HG02943 (cell line): ENCODE results near the gene IL17REL.

Experiments used
- ATAC-seq: cut with Tn5 transposase; IDR thresholded peaks from one replicate; pipeline ENCODE4 v1.9.1; 2021; ENCODE audit warnings: mild to moderate bottlenecking, low read depth, moderate library complexity; ENCODE audit not compliant: unreplicated experiment

Gene IL17REL

DNA sequence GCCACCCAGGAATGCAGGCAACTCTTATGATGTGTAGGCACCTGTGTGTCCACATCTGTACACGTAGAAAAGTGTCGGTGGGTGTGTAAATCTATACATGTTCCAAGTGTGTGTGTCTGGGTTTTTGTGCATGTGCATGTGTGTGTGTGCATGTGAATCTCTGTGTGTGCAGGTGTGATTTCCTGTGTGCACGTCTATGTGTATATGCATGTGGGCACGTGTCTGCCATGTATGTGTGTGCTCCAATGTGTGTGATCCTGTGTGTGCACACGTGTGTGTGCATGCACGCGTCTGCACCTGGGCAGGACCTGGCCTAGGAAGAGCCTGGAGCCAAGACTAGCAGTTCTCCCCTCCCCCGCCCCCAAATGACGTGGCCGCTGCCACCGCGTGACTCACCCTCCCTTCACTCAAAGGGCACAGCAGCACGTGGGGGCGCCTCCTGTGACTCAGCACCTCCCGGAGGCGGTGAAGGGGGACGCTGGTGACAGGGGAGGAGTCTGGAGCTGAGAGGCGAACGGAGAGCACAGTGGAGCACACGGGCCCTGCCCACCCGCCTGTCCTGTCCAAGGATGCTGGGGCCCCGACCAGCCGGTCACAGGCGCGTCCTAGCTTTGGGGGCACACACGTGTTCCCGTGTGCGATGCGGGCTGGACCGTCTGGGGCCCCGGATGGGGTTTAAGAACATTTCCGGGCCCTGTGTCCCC, 41.9 kb downstream of the IL17REL start:
- ATAC-seq = peak; percentile 58

DNA sequence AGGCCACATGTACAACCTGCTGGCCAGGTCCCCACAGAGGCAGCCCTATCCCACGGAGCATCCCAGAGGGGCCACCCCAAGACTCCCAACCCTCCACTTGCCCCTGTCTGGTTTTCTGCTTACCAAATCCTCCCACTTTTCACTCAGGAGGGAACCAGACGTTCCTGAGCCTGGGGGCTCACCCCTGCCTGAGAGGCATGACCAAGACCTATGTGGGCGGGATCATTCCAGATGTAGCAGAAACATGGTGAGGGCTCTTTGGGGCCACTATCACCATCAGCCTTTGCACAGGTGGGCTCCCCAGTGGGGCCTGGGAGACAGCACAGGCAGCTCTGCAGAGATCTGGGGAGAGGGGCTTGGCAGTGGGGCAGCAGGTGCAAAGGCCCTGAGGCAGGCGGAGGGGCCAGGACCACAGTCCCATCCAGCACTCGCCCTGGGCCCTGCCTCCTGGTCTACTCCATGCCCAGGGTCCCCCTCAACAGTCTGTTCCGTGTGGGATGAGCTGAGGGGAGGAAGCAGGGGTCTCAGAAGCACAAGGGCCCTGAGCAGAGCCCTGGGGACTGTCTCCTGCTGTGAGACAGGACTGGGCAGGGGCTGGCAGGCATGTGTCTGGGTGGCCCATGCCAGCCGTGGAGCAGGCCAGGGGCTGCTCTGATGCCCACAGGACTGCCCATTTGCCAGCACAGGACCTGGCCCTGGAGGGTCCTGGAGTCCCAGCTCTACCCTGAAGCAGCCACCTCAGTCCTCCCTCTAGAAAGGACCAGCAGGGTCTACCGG, 42.6 kb downstream of the IL17REL start:
- no peak for ATAC-seq

DNA sequence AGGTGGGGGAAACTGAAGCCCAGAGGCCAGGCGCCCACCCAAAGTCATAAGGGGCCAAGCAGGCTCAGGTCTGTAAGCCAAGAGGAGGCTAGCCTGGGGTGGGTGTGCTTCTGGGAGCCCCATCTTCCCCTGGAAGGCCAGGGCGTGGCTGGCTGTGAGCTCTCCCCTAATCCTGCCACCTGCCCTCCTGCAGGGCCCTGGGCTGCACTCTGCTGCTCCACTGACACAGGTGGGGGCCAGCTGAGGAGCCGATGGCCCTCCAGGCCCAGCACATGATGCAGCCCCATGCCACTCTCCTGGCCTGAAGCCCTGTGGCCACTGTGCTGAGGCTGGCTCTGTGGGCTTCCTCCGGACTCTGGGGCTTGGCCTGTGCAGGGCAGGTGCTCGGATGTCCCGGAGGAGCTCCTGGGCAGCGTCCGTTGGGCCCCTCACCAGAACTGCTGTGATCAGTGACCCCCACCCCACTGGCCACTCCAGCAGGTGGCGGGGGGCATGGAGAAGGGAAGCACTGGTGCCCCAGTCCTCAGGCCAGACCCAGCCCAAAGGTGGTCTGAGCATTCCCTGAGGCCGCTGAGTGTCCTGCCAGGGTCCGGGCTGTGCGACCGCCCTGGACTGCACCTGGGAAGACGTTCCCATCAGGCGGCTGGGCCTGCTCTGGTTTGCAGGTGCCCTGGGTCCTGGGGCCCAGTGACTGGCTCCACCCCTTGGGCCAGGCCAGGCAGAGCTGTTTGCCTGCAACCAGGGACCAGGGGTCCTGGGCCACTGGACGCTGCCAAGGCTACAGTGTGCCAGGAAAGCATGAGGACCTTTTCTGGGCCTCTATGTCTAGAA, 43.5 kb downstream of the IL17REL start:
- no peak for ATAC-seq

DNA sequence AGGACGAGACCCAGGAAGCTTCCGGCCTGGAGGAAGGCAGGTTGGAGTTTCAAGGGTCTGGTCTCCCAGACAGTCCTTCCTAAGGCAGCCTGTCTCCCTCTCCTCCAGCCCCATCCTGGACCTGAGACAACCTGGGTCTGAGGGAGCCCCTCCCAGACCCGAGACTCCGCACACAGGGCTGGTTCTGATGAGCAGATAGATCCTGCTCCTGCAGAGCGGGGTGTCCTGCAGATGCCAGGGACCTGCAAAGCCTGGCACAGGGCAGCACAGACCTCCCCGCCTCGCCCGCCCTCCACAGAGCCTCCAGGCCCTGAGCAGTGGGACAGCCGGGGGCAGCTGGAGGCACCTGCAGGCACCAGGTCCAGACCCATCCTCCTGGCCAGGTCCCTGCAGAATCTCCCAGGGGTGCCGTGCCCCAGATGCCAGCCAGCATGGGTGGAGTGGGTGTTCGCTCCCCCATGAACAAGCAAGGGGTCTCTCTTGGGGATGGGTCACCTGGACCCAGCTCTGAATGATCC, 44.2 kb downstream of the IL17REL start:
- no peak for ATAC-seq

DNA sequence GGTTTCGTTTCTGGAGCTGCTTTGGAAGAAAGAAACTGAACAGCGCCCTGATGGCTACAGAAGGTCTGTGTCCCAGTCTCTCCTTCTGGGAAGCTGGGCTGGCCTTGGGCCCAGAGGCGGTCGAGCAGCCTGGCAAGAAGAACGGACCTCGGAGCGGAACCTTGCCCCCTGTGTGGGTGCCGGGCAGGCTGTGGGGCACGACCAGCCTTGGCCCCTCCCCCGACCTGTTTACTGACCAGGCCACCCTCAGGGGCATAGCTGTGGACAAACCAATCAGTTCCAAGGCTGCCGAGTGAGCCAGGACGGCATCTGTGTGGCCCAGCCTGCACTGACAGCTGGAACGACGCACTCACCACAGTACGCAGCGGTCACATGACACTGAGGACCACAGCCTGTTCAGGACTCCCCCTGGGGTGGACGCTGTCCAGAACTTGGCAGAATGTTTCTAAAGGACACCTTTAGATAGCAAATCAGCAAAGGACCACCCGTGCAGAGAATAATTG, 44.8 kb downstream of the IL17REL start:
- no peak for ATAC-seq

DNA sequence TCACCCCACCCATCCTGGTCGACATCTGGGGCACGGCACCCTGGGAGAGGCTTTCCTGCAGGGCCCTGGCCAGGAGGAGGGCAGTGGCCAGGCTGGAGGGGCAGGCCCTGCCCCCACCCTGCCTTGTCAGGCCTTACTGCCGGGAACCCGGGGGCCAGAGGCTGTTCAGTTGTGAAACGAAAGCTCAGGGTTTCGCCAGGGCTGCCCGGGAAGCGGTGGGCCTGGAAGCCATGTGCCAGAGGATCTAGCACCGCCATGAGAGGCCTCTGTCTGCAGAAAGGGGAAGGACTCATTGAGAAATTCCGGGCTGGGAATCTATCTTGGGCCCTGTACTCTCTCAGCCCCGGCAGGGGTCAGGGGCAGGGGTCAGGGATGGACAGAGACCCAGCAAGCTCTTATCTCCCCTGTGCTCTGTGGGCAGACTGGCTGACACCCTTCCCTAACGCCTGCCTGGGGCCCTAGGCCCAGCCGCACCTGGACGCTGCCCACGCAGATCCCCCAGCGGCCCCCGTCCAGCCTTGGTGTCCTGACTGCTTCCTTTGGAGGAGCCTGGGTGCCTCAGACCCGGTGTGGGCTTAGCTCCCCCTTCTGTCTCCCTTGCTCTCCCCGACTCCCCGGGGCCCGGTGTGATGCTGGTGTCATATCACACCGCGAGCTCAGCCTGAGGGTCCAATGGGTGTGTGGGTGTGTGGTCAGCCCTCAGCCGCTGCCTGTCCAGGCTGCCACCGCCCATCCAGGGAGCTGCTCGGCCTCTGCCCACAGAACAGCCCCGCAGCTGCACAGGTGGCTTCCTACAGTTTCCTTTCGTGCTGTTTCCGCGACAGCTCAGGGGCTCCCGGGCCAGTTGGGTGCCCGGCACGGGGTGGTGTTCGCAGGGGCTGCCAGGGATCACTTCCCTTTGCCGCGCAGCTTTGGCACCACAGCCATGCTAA, 45.5 kb downstream of the IL17REL start:
- ATAC-seq = no peak

DNA sequence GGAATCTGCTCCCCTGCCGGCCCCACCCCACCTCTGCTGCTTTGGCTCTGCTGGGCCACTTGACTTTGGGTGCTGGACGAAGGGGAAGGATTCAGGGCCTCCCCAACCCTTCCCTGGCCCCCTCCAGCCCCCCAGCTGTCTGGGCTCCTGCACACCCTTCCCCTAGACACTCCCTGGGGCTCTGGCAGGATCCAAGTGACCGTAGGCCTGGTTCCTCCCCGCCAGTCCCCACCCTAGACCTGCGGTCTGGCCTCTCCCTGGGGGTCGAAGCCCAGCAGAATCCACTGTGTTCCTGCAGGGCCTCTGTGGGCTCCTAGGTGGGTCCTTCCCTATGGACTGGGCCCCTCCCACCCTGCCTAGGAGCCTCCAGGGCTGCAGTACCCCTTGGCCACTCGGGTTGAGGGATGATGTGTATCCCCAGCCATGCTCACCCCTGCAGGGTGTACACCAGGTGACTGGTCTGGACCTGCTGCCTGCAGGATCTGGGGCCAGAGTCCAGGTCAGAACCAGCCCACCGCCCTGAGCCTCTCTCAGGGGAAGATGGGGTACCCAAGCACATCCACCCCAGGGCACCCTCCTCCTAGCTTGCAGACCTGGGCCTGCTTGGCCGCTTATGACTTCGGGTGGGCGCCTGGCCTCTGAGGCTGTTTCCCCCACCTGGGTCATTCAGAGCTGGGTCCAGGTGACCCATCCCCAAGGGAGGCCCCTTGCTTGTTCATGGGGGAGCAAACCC, 46.4 kb downstream of the IL17REL start:
- ATAC-seq = no peak

DNA sequence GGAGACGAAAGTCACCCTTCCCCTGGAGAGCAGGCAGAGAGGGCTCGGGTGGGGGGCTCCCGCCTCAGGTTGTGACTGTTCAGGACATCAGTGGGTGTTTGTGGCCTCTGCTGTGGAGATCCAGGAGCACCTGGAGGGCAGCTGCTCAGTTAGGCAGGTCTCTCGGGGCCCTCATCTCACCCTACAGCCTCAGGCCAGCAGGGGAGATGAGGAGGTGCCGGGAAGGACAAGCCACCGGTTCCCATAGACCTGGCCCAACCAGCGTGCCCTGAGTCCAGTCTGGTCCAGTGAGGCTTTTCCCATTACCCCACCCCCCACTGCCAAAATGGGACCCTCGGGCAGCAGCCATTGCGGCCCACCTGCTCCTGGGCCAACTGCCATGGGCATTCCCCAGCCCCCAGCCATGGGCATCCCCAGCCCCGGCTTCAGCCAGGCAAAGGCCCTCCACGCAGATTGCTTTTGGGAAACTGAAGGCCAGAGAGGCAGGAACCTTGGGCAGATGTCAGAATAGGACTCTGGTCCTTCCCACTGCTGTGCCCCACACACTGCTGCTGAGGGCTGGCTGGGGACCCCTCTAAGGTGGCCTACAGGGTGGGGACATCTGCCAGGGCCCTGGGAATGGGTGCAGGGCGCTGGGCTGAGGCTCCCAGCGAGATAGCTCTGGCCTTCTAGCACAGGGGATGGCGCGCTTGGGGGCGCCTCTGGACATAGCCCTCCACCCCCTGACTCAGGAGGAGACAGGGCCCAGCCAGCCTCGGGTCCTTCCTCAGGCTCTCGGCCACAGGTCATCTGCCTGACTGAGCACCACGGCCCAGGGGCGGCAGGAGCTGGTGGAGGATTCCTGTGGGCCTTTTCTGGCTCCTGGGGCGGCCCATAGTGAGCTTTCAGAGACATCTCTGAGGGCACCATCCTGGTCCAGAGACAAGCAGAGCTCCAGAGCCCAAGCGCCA, 47.2 kb downstream of the IL17REL start:
- ATAC-seq = no peak

DNA sequence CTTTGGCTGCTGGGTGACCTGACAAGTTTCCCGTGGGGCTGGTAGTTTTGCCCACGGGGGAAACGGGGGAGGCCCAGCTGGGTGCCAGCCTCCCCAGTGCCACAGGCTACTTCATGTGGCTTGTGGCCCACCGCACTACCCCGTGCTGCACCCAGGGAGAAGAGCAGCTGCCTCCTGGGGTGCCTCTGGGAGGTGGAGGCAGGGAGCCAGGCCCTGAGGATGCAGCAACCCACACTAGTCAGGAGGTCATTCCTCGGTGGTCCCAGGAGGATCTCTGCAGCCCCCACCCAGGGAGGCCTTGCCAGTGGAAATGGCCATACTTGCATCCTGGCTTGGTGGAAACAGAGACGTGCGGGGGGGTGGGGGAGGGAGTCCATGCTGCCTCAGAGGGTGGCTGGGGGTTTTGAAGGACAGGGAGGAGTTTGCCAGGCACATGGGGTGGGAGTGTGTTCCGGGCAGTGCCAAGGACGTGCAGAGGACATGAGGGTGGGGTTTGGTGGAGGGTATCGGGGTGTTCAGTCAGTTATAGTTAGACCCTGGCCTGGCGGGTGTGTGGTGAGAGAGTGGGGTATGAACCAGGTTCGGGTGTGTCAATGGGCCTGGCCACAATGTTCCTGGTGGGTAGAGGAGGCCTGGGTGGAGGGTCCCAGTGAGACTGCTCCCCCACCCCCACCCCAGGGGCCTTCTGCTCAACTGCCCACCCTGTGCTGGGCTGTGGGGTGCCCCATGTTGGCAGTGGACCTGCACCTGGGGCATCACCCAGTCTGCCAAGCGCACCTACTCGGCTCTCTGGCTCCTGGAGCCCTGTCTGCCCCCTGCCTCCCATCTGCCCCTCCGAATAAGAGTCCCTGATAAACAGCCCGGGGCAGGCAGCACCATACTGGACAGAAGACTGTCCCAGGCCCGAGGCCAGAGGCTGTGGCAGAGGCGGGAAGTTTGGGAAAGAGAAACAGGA, 48.2 kb downstream of the IL17REL start:
- ATAC-seq = no peak

DNA sequence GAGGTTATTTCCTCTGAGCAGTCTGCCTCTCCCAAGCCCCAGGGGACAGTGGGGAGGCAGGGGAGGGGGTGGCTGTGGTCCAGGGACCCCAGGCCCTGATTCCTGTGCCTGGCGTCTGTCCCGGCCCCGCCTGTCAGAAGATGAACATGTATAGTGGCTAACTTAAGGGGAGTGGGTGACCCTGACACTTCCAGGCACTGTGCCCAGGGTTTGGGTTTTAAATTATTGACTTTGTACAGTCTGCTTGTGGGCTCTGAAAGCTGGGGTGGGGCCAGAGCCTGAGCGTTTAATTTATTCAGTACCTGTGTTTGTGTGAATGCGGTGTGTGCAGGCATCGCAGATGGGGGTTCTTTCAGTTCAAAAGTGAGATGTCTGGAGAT, 48.9 kb downstream of the IL17REL start:
- ATAC-seq = no peak

DNA sequence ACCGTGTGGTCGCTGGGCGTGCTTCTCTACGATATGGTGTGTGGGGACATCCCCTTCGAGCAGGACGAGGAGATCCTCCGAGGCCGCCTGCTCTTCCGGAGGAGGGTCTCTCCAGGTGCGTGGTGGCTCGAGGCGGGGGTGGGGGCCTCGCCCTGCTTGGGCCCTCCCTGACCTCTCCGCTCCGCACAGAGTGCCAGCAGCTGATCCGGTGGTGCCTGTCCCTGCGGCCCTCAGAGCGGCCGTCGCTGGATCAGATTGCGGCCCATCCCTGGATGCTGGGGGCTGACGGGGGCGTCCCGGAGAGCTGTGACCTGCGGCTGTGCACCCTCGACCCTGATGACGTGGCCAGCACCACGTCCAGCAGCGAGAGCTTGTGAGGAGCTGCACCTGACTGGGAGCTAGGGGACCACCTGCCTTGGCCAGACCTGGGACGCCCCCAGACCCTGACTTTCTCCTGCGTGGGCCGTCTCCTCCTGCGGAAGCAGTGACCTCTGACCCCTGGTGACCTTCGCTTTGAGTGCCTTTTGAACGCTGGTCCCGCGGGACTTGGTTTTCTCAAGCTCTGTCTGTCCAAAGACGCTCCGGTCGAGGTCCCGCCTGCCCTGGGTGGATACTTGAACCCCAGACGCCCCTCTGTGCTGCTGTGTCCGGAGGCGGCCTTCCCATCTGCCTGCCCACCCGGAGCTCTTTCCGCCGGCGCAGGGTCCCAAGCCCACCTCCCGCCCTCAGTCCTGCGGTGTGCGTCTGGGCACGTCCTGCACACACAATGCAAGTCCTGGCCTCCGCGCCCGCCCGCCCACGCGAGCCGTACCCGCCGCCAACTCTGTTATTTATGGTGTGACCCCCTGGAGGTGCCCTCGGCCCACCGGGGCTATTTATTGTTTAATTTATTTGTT, 49.6 kb downstream of the IL17REL start:
- no peak for ATAC-seq

DNA sequence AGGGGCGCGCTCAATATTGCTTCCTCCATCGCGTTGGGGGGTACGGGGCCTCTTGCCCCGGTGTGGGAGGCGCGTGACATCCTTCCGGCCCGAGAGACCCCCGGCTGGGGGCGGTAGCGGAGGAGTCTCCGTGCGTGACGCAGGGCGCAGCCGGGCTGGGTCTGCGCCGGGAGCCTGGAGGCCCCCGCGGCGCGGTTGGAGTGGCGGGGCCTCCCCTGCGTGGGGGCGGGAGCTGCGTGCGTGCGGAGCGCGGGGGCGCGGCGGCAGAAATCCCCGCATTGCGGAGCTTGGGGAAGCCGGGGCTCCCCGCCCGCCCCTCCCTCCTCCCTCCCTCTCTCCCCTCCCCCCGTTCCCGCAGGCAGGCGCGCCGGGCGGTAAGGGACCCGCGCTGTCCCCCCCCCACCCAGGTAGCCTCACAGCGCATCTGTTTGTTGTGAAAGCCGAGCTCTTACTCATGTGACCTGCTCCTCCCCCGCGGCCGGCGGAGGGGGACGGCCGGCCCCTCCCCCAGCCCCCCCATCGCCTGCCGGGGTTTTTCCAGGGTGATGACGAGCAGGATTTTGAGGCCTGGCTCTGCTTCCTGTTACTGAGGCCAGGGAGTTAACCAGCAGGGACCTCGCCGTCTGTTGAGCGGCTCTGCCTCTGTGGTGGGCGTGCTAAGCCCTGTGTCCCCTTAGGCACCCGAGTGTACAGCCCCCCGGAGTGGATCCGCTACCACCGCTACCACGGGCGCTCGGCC, 50.4 kb downstream of the IL17REL start:
- ATAC-seq = no peak

DNA sequence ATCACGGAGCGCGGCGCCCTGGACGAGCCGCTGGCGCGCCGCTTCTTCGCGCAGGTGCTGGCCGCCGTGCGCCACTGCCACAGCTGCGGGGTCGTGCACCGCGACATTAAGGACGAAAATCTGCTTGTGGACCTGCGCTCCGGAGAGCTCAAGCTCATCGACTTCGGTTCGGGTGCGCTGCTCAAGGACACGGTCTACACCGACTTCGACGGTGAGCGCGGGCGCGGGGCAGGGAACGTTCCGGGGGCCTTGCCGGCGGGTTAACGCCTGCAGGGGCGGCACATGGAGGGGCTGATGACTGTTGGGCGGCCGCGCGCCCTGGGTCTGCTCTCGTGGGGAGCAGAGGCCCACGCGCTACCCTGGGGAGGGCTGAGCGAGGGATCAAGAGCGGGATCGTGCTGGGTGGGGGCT, 51.0 kb downstream of the IL17REL start:
- no peak for ATAC-seq

DNA sequence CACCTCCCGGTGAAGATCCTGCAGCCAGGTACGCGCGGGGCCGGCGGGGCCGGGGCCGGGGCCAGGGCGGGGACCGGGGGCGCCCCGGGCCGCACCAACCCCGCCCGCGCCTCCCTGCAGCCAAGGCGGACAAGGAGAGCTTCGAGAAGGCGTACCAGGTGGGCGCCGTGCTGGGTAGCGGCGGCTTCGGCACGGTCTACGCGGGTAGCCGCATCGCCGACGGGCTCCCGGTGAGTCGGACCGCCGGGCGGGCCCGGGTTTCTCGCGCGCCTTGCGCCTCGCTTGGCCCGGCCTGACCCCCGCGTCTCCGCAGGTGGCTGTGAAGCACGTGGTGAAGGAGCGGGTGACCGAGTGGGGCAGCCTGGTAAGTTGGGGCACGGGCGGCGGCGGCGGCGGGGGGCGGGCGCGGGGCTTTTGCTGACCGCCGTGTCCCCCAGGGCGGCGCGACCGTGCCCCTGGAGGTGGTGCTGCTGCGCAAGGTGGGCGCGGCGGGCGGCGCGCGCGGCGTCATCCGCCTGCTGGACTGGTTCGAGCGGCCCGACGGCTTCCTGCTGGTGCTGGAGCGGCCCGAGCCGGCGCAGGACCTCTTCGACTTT, 51.5 kb downstream of the IL17REL start:
- no peak for ATAC-seq
